Daoy (cell line): Measurements from ENCODE around the gene PDE3A. TPM values are rescaled to one million over a fixed set of nuclear protein-coding genes. Genes with fewer than 3 reads are reported as not detected.
"Not testable (repeated sequence)": the region's sequence is repeated elsewhere in the genome, so short reads cannot be mapped to it uniquely, and the experiment has no call there.

ENCODE experiments used
- DNase-seq: peaks from one replicate; pipeline ENCODE4 v3.0.0-alpha.2; 2015; ENCODE audit warnings: low read depth
- total RNA-seq: library from RNA; depleted of rRNA; stranded (reverse); fragments of >200 nt; shearing (Covaris generic); gene quantifications from 2 replicates; pipeline ENCODE4 v1.2.3, GENCODE V29; 2014

PDE3A gene
- total RNA-seq, 1 experiment from 2014 or later, result 0.17 TPM

- DNase-seq, result no peak
These were observed 6.5 kb downstream of the PDE3A start for GRCh38 chr12:20374795-20375194.

GRCh38 chr12:20375560-20375959, 7.2 kb downstream of the PDE3A start:
- no peak for DNase-seq

- DNase-seq, result no peak
These were observed 8.6 kb downstream of the PDE3A start for GRCh38 chr12:20376984-20377383.

GRCh38 chr12:20377750-20378149, 9.4 kb downstream of the PDE3A start:
- DNase-seq, result no peak

- DNase-seq, result no peak
These were observed 13.8 kb downstream of the PDE3A start for GRCh38 chr12:20382117-20382516.

GRCh38 chr12:20383612-20384011, 15.3 kb downstream of the PDE3A start:
- no peak for DNase-seq

GRCh38 chr12:20384836-20385235, 16.5 kb downstream of the PDE3A start:
- not testable (repeated sequence) for DNase-seq

- no peak for DNase-seq
These were observed 22.5 kb downstream of the PDE3A start for GRCh38 chr12:20390846-20391245.

GRCh38 chr12:20392339-20392738, 24.0 kb downstream of the PDE3A start:
- no peak for DNase-seq

GRCh38 chr12:20393707-20394106, 25.4 kb downstream of the PDE3A start:
- DNase-seq, result no peak

- no peak for DNase-seq
These were observed 27.6 kb downstream of the PDE3A start for GRCh38 chr12:20395791-20396550.

- DNase-seq, result no peak
These were observed 30.3 kb downstream of the PDE3A start for GRCh38 chr12:20398686-20399085.

GRCh38 chr12:20400003-20400402, 31.7 kb downstream of the PDE3A start:
- no peak for DNase-seq

GRCh38 chr12:20403230-20403629, 34.9 kb downstream of the PDE3A start:
- DNase-seq, result no peak

GRCh38 chr12:20404576-20405346, 36.4 kb downstream of the PDE3A start:
- DNase-seq, result peak; percentile 79

- no peak for DNase-seq
These were observed 41.5 kb downstream of the PDE3A start for GRCh38 chr12:20409607-20410377.

- no peak for DNase-seq
These were observed 42.4 kb downstream of the PDE3A start for GRCh38 chr12:20410734-20411133.

GRCh38 chr12:20411345-20411744, 43.0 kb downstream of the PDE3A start:
- no peak for DNase-seq

GRCh38 chr12:20415028-20415427, 46.7 kb downstream of the PDE3A start:
- DNase-seq, result peak; percentile 2

- DNase-seq, result no peak
These were observed 47.3 kb downstream of the PDE3A start for GRCh38 chr12:20415641-20416040.

GRCh38 chr12:20420557-20420956, 52.2 kb downstream of the PDE3A start:
- no peak for DNase-seq

GRCh38 chr12:20421421-20421820, 53.1 kb downstream of the PDE3A start:
- DNase-seq, result no peak
